GM18505 (cell line): Measurements from ENCODE around the gene DUSP22.
A peak's percentile ranks its signal among the peaks of the same experiment; 100 is the strongest.

Experiments
- ATAC-seq: cut with Tn5 transposase; IDR thresholded peaks from one replicate; pipeline ENCODE4 v1.9.1; 2021; ENCODE audit not compliant: unreplicated experiment
- POLR2A ChIP-seq: IDR thresholded peaks from 4 replicates; pipeline ENCODE4 v1.6.1; 2011; ENCODE audit warnings: borderline replicate concordance; ENCODE audit not compliant: insufficient read depth, insufficient read length; ENCODE audit errors: extremely low read depth

Gene DUSP22

DNA sequence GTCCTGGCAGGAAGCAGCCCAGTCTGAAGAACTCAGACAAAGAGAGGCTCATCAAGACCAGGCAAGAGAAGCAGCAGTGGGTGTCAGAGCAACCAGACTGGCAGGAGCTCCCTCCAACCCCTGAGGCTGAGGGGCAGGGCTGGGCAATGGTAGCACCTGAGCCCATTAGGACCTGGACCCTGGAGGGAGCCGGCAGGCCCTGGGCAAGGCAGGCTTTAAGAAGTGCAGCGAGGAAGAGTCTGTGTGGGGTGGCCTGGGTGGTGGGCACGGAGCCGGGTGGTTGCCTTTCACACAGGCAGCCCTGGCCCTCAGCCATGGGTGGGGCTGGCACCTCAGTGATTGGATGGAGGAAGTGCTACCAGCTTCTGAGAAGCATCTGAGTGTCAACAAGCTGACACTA is 66.1 kb downstream of the DUSP22 start:
- TF ChIP-seq POLR2A, result peak; percentile 16
- no peak for ATAC-seq

- no peak for TF ChIP-seq POLR2A
- no peak for ATAC-seq
Observed at GRCh38 chr6:358847-359246, 66.6 kb downstream of the DUSP22 start.

DNA sequence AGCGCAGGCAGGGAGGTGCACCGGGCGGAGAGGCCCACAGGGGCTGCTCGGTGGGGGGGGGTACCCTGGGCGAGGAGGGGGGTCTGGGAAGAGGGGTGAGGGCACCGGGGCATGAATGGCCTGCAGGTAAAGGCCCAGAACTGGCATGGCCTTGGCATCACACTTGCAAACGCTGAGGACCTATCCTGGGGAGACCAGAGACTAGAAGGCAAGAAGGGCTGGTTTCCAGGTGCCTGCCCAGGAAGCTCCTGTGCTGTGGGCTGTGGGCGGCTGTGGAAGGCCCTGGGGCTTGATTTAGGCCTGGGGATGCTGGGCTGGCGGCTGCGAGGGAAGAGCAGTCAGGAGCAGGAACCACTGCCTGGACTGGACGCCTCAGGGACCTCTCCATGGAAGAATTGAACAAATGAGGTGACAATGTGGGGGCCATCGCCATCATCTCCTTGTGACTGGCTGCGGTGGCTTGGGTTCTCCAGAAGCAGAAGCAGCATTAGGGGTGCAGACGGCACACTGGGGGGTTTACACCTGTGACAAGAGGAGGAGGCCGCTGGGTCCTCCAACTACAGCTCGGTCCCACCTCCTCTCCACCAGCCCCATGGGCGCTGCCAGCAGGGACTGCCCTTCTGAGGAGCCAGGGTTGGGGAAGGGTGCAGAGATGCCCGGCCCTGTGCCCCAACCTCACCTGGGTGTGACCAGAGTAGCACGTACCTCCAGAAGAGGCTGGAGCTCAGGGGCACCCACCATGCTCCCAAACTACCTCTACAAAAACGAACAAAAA is 67.2 kb downstream of the DUSP22 start:
- no peak for ATAC-seq
- no peak for TF ChIP-seq POLR2A

- ATAC-seq, result no peak
- TF ChIP-seq POLR2A, result no peak
Observed at GRCh38 chr6:360349-360748, 68.1 kb downstream of the DUSP22 start.

DNA sequence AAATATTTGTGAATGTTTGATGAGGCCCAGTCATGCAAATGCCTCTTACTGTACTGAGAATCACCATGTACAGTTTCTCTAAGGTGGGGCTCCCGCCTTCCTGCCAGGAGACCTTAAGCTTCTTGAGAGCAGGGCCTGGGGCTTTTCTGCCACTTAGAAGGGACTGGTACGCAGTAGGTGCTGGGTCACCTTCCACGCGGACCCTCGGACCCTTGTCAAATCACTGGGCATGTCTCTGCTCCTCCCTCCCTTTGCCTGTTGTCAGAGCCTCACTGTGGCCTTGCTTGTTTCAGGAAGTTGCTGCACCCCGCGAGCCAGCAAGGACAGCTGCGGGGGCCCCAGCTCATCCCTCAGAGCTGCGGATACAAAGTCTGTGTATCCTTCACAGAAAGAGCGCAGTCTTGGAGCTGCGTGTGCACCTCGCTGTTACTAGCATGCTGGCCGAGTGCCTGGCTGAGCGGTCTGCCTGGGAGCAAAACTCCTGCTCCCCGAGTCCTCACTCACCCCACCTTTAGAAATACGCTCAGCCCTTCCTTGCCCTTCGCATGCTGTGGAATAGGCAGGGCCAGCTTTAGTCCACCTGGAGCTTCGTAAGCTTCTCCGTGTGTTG is 68.6 kb downstream of the DUSP22 start:
- no peak for ATAC-seq
- TF ChIP-seq POLR2A, result no peak

DNA sequence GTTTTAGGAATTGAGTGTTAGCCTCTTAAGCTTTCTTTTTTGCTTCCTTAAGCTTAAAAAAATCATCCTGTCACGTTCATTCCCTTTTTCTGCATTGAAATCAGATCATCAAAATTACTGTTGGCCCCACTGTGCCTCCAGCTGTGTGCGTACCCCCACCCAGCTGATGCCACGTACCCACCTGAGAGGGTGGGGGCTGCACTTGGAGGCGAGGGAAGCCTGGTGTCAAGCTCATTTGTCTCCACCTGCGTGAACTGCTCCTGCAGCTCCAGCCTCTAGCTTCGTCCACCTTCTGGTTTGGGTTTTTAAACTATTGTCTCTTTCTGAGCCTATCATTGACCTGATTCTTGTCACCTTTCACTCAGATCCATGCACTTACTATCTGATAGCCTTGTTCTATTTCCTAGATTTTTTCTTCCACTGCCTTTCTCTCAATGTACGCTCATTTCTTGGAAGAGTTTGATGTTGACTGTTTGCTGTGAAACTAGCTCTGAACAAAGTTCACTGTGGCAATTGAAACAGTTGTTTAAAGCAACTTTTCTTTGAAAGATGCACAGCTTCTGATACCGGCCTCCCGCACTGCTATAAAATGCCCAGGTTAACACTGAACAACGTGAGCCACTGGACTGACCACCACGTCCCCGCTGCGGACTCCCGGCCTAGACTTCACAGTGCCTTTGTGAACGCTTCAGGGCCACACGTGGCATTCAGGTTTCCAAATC is 69.3 kb downstream of the DUSP22 start:
- no peak for TF ChIP-seq POLR2A
- no peak for ATAC-seq

- TF ChIP-seq POLR2A, result no peak
- ATAC-seq, result no peak
Observed at GRCh38 chr6:362231-362923, 70.1 kb downstream of the DUSP22 start.

GRCh38 chr6:362924-363249 is 70.6 kb downstream of the DUSP22 start:
- ATAC-seq, result no peak
- no peak for TF ChIP-seq POLR2A

- ATAC-seq, result no peak
- TF ChIP-seq POLR2A, result no peak
Observed at GRCh38 chr6:363291-363690, 71.0 kb downstream of the DUSP22 start.

DNA sequence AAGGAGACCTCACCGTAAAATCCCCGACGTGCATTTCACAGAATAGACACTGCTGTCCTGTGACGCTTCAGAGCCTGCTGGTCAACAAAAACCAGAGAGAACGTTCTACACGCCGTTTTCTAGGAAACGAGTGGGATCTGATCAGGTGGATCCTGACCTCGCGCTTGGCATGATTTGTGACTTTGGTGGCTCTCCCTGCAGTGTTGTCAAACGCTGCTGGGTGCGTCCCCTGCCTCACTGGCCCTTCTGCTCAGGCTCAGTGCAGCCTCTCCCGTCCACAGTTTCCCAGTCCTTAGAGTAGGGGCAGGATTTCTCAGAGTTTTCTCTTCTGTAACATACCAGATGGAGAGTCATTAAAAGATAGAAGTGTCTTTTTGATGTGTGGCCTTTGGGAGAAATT is 71.6 kb downstream of the DUSP22 start:
- no peak for ATAC-seq
- no peak for TF ChIP-seq POLR2A

DNA sequence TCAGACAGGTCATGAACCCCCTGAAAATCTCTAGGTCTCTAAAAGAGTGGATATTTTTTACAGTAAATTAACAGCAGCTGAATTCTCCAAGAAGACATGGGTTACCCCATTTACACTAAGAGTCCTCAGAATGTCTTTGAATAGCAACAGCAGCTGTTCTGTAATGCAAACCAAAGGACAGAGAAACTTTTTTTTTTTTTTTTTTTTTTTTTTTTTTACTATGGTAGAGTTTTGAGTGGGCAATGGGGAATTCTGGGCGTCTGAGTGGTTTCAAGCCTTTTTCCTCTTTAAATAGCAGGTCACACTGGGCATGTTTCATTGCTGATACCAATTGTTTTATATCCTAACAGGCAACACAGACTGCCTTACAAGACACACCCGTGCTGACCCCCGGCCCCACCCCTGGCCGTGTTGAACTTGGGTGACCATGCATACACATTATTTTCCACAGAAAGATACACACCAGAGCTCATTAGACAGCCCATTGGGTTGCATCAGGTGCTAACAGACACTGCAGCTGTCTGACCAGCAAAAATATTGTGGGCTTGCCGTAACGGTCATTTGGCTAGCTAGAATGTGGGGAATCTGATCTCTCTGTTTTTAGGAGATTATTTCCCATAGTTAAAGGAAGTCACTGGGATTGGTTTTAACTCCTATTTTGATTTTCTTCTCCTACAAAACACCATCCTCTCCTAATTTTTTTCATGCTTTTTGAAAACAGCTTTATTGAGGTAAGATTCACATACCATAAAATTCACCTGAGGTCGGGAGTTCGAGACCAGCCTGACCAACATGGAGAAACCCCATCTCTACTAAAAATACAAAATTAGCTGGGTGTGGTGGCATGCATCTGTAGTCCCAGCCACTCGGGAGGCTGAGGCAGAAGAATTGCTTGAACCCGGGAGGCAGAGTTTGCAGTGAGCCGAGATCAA is 72.6 kb downstream of the DUSP22 start:
- no peak for ATAC-seq
- TF ChIP-seq POLR2A, result no peak

DNA sequence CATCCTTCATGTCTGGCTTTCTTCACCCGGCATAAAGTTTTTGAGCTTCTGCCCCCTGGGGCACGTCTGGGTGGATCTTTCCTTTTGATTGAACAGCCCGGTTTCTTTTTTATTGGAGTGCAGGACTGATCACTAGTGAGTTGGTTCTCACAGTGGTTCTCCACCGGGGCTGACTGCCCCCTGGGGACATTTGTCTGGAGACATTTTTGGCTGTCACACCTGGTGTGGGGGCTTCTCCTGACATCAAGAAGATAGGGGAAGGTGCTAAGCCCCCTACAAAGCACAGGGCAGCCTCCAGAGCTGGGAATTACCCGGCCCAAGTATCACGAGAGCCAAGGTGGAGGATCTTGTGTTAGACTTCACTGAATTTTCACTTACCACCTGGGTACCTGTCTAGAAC is 73.5 kb downstream of the DUSP22 start:
- no peak for ATAC-seq
- TF ChIP-seq POLR2A, result no peak
